ENCODE measurements around the gene AKAP8. TPM values are rescaled to one million over a fixed set of nuclear protein-coding genes. Genes with fewer than 3 reads are reported as not detected.

The AKAP8 gene
- polyA plus RNA-seq, 5 donors = 25.3 to 32.5 (median 29.4) TPM

- DNase-seq = peak; percentile 46 to 52
These were observed 47.1 kb downstream of the AKAP8 start, which contains the start of gene BRD4 for GRCh38 chr19:15332311-15332996. Gene BRD4 (minus strand): TSS chr19:15332539. CDS start chr19:15273099, 59,440 bp downstream.

- no peak for DNase-seq
These were observed 47.9 kb downstream of the AKAP8 start for GRCh38 chr19:15331419-15332310.

DNA sequence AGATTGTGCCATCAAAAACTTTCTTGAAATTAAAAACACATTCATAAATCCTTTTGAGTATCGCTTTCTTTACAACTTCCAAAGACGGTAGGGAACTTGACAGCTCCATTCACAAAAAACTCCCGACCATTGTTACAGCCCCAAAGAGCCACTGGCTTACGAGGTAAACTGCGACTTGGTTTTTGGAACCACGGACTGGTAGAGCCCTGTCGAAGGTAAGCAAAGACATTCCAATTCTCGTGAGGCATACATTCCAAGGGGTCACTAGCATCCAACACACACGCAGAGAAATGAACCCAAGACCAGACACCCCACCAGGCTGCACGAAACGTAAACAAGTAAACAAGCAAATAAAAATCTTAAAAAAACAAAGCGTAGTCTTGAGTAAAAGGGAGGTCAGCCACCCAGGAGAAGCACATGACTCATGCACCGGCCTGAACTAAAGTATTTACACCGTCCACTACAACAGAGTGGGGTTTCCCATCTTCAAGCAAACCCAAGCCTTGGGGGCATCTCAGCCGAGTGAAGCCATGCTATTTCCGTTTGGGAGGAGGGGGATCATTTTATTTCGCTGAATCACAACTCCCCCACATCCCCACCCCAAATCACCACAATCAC, 48.7 kb downstream of the AKAP8 start:
- no peak for DNase-seq

DNA sequence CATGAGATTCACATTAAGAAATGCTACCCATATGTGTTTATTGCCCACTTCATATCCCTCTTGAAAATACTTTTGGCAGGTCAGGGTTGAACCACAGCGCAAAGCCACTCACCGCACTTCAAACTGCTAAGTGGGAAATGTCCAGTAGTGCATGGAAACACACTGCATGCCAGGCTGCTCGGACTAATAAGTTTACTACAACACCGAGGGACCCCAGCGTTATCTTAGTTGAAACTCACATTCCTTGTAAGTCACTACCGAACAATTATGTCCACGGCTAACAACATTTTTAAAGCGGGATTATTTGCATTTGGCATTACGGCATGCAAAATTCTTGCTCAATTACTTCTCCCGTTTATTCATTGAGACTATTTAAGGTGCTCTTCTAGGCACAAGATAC, 51.3 kb downstream of the AKAP8 start:
- DNase-seq = no peak

DNA sequence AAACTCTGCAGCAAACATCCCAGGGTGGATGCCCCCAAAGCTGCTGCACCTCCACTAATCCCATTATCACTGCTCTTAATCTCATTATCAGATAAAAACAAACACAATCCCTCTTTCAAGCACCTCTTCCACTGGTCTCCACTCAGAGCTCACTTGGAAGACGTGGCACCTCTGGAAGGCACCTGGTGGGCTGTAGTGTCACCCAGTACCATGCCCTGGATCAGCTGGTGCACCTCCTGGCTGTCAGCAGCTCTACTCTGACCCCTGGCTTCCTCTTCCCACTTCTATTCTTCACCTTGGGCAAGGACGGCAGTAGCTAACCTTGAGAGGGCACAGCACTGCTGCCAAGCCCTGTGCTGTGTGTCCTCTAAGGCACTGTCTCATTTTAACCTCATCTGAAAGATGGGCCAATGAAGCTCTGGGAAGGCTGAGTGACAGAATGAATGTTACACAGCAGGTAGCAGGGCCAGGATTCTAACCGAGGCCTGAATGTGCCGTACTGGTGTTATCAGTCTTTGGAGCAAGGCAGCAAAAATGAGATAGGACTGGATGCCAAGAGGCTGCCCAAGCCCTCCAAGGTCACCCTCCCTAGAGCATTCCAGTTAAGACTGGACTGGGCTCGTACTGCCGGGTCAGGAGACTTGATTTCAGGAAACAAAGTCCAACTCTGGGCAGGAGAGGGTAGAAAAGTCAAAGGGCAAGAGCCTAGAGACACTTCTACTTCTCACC, 54.6 kb downstream of the AKAP8 start:
- no peak for DNase-seq

DNA sequence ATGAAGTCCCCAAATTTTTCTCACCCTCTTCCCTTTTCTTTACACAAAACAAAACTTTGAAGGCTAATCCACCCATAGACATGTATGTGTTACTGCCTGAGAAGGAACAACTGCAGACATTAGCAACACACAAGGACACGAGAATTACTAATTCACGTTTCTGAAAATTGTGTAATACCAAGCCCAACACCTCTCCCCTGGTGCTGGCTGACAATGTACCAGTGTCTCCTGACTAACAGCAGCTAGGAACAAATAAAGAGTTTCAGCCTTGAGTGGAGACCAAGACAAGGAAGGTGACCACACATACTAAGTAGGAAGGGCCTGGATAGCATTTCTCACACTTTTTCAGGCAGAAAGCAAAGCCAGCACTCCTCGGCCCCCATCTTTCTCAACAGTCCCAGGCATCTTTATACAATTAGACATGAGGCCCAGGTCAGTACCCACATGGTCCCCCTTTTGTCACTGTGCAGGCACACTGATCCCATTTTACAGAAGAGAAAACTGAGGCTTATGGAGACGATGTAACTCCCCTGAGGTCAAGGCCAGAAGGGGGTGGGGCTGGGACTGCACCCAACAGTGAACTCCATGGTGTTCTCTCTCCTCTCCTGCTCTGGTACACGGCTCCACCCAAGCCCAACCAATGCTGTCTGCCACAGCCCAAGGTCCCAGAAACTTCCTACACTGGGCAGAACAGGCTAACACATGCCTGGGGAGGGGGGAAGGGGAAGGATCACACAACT, 55.9 kb downstream of the AKAP8 start:
- no peak for DNase-seq

DNA sequence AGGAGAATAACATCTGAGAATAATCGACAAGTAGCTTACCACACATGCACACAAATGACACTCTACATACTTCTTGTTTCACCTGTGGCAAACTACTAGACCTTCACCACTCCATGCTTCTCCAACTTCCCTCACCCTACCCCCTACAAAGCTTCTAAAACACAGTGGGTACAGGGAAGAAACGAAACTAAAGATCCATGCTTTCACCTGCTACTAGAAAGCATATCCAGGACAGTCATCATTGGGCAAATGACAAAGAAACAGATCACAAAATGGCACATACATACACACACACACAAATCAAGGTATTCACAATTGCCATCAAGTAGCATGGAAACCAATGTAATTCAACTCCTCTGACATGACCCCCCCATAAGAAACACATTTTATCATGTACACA, 57.8 kb downstream of the AKAP8 start:
- DNase-seq = no peak

DNA sequence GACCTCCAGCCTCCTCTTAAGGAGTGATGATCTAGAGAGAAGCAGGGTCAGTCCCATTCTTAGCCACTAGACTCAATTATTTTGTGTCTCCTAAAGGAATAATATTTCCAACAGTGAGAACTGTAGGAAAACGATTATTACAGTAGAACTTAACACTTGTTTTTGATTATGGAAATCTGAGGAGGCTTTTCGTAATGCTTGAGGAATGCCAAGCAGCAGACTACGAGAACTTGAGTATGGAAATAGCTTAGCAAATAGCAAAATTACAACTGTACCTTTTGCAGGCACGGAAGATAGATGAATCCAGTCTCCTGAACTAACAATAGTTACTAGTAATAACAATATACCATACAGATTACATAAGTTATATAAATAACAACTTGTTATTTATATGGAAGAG, 59.5 kb downstream of the AKAP8 start:
- no peak for DNase-seq

DNA sequence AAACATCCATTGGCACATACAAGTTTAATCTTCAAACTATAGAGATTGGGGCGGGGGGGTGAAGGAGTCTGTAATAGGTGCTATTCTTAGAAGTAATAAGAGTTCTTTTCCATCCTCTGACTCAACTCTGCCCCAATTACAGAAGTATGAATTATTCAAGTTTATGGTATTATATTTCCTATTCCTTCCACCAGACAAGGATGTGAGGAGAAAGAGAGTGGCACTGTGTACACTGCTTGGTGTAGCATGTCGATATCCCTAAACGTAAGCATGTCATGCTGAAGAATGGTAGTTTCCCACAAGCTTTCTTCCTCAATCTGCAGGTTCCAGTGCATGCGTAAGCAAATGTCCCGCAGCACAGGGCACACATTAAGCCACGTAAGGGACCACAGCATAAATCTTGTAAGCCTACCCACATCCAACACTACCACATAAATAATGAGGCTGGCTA, 61.3 kb downstream of the AKAP8 start:
- DNase-seq = no peak

GRCh38 chr19:15317392-15318071, 62.1 kb downstream of the AKAP8 start:
- DNase-seq = no peak

DNA sequence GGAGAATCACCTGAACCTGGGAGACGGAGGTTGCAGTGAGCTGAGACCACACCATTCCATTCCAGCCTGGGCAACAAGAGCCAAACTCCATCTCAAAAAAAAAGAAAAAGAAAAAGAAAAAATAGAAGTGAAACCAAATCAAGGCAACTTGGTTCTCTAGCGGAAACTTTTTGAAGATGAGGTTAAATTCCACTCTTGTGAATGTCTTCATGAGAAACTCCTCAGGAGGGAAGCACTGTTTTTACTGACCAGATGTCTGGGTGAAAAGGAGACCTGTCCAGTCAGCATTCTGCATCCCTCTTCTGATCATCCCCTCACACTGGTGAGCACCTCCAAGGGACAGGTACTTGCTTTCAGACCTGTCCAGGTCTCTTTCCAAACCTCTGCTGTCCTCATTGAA, 63.1 kb downstream of the AKAP8 start:
- DNase-seq = no peak

- no peak for DNase-seq
These were observed 64.5 kb downstream of the AKAP8 start for GRCh38 chr19:15315101-15315500.

- no peak for DNase-seq
These were observed 65.8 kb downstream of the AKAP8 start for GRCh38 chr19:15313649-15314279.

DNA sequence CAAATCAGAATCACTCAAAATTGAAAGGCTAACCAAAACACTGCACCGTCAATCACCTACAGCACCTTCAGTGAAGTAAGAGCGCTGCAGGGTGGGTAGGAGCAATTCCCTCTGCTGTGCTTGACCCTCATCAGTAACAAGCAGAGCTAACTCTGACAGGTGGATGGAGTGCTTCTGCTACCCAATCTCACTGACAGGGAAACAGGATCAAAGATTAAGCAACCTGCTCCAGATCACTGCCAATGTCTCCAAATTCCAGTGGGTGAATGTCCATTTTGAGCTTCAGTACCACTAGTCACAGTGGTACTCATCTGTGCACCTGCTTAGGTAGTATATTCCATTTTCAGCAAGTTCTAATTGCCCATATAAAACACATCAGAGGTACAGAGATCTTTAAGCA, 72.4 kb downstream of the AKAP8 start:
- DNase-seq = no peak

GRCh38 chr19:15305582-15306334, 73.8 kb downstream of the AKAP8 start:
- no peak for DNase-seq

DNA sequence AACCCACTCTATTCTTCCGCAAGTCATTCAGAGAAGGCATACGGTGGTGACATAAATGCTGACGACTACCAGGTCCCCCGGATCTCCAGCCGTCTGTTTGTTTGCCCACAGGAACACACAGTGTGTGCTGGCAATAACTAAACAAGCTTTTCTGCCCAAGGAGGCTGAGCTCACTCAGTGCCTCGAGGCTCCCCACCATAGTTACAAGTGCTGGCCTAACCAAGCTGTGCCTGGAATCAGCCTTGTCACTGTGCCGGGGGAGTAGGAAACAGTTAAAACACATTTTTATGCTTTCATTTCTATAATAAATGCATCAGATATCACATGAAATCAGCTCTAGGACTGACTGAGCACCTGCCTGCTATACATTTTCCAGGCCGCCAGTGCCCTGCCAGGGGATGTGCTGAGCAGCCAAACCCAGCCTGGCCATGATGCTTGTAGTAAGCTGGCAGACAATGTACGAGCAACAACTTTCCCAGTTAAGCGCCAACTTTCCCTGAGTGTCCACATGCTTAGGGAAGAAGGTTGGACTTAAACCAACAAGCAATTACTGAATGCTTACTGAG, 75.4 kb downstream of the AKAP8 start:
- DNase-seq = no peak
